Bronchial epithelial cell (primary cell): ENCODE measurements around the gene RAET1E. TPM values are rescaled to one million over a fixed set of nuclear protein-coding genes. Genes with fewer than 3 reads are reported as not detected.

ENCODE experiments used
- DNase-seq: peaks from one replicate; pipeline ENCODE4 v3.0.0-alpha.2; 2010; ENCODE audit warnings: low read depth
- FAIRE-seq: peaks from 2 replicates; lab custom pipeline; 2011; peaks lifted over from hg19 to GRCh38; lab: Jason Lieb, UNC
- H3K27me3 ChIP-seq: 2 replicates; pipeline ENCODE4 v1.5.1; 2011; ENCODE audit warnings: low read length; ENCODE audit not compliant: control insufficient read depth, insufficient read depth
- H3K36me3 ChIP-seq: 2 replicates; pipeline ENCODE4 v1.5.1; 2011; ENCODE audit warnings: low read length; ENCODE audit not compliant: control insufficient read depth, insufficient read depth
- H3K4me3 ChIP-seq: 2 replicates; pipeline ENCODE4 v1.5.1; 2011; ENCODE audit warnings: mild to moderate bottlenecking, low read depth, low read length, control low read depth
- CTCF ChIP-seq: IDR thresholded peaks from 2 replicates; pipeline ENCODE4 v1.5.1; 2011; ENCODE audit warnings: mild to moderate bottlenecking, moderate library complexity, low read length, control low read depth, inconsistent platforms; ENCODE audit not compliant: insufficient read depth, severe bottlenecking
- total RNA-seq: library from RNA; depleted of rRNA; stranded (reverse); fragments of >200 nt; gene quantifications from 2 replicates; pipeline ENCODE4 v1.2.1, GENCODE V29; 2014

RAET1E gene
- total RNA-seq, 1 donor from 2014 or later: 19.0 TPM

- DNase-seq (no peak), FAIRE-seq (peak; percentile 7)
- H3K27me3 ChIP-seq: no peaks in the 10 kb centered on the region
- no peaks in the 10 kb centered on the region for H3K36me3 ChIP-seq
- TF ChIP-seq CTCF: no peak
- H3K4me3 ChIP-seq: no peak overlapping the region
Observed at GRCh38 chr6:149903938-149904611, 6.2 kb upstream of the RAET1E start.

- no peak for FAIRE-seq
- DNase-seq: no peak
- TF ChIP-seq CTCF: no peak
- no peaks in the 10 kb centered on the region for H3K36me3 ChIP-seq
- no peak overlapping the region for H3K4me3 ChIP-seq
- H3K27me3 ChIP-seq: no peaks in the 10 kb centered on the region
Observed at GRCh38 chr6:149901444-149902140, 3.7 kb upstream of the RAET1E start.

GRCh38 chr6:149900620-149901443, 2.9 kb upstream of the RAET1E start:
- Histone ChIP-seq H3K36me3 (no peaks in the 10 kb centered on the region), H3K4me3 (no peak overlapping the region), H3K27me3 (no peaks in the 10 kb centered on the region)
- peak; percentile 95 for DNase-seq
- no peak for TF ChIP-seq CTCF
- FAIRE-seq: no peak

GRCh38 chr6:149899926-149900619, 2.2 kb upstream of the RAET1E start:
- FAIRE-seq (peak; percentile 64), DNase-seq (no peak)
- TF ChIP-seq CTCF: no peak
- Histone ChIP-seq H3K27me3 (no peaks in the 10 kb centered on the region), H3K36me3 (no peaks in the 10 kb centered on the region), H3K4me3 (no peak overlapping the region)

- no peaks in the 10 kb centered on the region for H3K27me3 ChIP-seq
- H3K36me3 ChIP-seq: no peaks in the 10 kb centered on the region
- FAIRE-seq (no peak), DNase-seq (no peak)
- H3K4me3 ChIP-seq: no peak overlapping the region
- TF ChIP-seq CTCF: no peak
Observed at GRCh38 chr6:149899486-149899885, 1.6 kb upstream of the RAET1E start.
